ENCODE results near the gene ST7L.

Gene ST7L

GRCh38 chr1:112565800-112566199 is 53.1 kb downstream of the ST7L start:
- H3K27me3 ChIP-seq (ENCODE audit: control insufficient read depth, insufficient read depth, low read length), result no peaks in the 10 kb centered on the region
- no peaks in the 10 kb centered on the region for H3K4me1 ChIP-seq (ENCODE audit: control insufficient read depth, insufficient read depth, low read length)
- no peaks in the 10 kb centered on the region for H3K36me3 ChIP-seq (ENCODE audit: control insufficient read depth, insufficient read depth, low read length)
- H3K9ac ChIP-seq (ENCODE audit: low read depth, low read length), result no peak overlapping the region
- H3K4me3 ChIP-seq (ENCODE audit: low read depth, low read length), result no peak overlapping the region
- H3K9me3 ChIP-seq (ENCODE audit: control insufficient read depth, insufficient read depth, low read length), result no peaks in the 10 kb centered on the region

DNA sequence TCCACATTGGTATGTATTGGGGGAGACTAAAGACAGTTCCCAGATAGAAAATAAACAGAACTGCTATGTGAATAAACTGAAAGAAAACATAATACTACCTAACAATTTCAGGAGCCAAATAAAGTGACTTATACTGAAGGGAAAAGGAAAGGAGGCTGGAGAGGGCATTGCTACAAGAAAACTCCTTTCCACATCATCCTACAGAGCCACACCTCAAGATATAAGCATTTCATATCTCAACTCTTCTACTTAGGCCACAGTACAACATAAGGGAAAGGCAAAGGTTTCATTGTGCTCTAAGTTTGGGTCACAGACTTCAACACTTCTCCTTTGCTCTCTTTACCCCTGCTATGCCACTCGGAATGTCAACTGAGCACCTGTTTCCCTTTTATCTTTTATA is 54.9 kb downstream of the ST7L start:
- H3K4me1 ChIP-seq (ENCODE audit: control insufficient read depth, insufficient read depth, low read length), result no peaks in the 10 kb centered on the region
- H3K9ac ChIP-seq (ENCODE audit: low read depth, low read length), result no peak overlapping the region
- no peaks in the 10 kb centered on the region for H3K36me3 ChIP-seq (ENCODE audit: control insufficient read depth, insufficient read depth, low read length)
- no peak overlapping the region for H3K4me3 ChIP-seq (ENCODE audit: low read depth, low read length)
- no peaks in the 10 kb centered on the region for H3K27me3 ChIP-seq (ENCODE audit: control insufficient read depth, insufficient read depth, low read length)
- H3K9me3 ChIP-seq (ENCODE audit: control insufficient read depth, insufficient read depth, low read length), result no peaks in the 10 kb centered on the region

- H3K4me3 ChIP-seq (ENCODE audit: low read depth, low read length), result no peak overlapping the region
- H3K4me1 ChIP-seq (ENCODE audit: control insufficient read depth, insufficient read depth, low read length), result no peaks in the 10 kb centered on the region
- no peak overlapping the region for H3K9ac ChIP-seq (ENCODE audit: low read depth, low read length)
- no peaks in the 10 kb centered on the region for H3K27me3 ChIP-seq (ENCODE audit: control insufficient read depth, insufficient read depth, low read length)
- no peaks in the 10 kb centered on the region for H3K9me3 ChIP-seq (ENCODE audit: control insufficient read depth, insufficient read depth, low read length)
- no peaks in the 10 kb centered on the region for H3K36me3 ChIP-seq (ENCODE audit: control insufficient read depth, insufficient read depth, low read length)
These were observed 55.6 kb downstream of the ST7L start for GRCh38 chr1:112563341-112563740.

DNA sequence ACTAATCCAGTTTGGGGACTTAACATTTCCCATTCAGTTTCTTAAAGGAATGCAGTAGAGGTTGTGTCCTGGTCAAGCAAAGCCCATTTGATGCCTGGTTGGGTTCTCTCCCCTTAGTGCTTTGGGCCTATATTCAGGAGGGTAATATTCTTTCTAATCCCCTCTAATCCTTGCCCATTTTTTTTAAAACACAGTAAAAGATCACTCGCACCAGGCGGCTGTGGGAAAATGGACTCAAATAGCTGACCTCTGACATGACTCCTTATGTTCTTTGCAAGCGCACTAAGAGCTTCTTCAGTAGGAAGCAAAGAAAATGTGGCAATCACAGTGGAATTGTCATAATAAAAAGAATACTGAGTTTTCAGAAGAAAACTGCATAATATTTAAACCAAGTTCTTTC is 60.3 kb downstream of the ST7L start:
- H3K27me3 ChIP-seq (ENCODE audit: control insufficient read depth, insufficient read depth, low read length), result no peaks in the 10 kb centered on the region

DNA sequence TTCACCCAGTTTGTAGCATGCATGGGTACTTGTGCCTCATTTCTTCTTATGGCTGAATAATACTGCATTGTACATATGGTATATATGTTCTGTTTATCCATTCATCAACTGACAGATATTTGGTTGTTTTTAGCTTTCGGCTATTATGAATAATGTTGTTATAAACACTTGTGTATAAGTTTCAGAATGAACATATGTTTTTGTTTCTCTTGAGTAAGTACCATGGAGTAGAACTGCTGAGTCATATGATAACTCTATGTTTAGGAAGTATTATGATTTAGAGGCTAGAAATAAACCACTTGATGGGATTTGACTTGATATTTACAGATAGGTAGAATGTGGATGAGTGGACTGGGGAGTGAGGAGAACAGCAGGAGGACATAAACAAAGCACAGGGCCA is 61.6 kb downstream of the ST7L start:
- Histone ChIP-seq H3K9me3 (ENCODE audit: control insufficient read depth, insufficient read depth, low read length) (no peaks in the 10 kb centered on the region), H3K27me3 (ENCODE audit: control insufficient read depth, insufficient read depth, low read length) (no peaks in the 10 kb centered on the region), H3K36me3 (ENCODE audit: control insufficient read depth, insufficient read depth, low read length) (no peaks in the 10 kb centered on the region), H3K4me3 (ENCODE audit: low read depth, low read length) (no peak overlapping the region), H3K4me1 (ENCODE audit: control insufficient read depth, insufficient read depth, low read length) (no peaks in the 10 kb centered on the region), H3K9ac (ENCODE audit: low read depth, low read length) (no peak overlapping the region)

More for the DNA sequence above, 60.3 kb downstream of the ST7L start:
- Histone ChIP-seq H3K36me3 (ENCODE audit: control insufficient read depth, insufficient read depth, low read length) (no peaks in the 10 kb centered on the region), H3K9ac (ENCODE audit: low read depth, low read length) (no peak overlapping the region), H3K4me3 (ENCODE audit: low read depth, low read length) (no peak overlapping the region), H3K4me1 (ENCODE audit: control insufficient read depth, insufficient read depth, low read length) (no peaks in the 10 kb centered on the region), H3K9me3 (ENCODE audit: control insufficient read depth, insufficient read depth, low read length) (no peaks in the 10 kb centered on the region)

GRCh38 chr1:112554411-112554810 is 64.5 kb downstream of the ST7L start:
- Histone ChIP-seq H3K9me3 (ENCODE audit: control insufficient read depth, insufficient read depth, low read length) (no peaks in the 10 kb centered on the region), H3K36me3 (ENCODE audit: control insufficient read depth, insufficient read depth, low read length) (no peaks in the 10 kb centered on the region), H3K4me1 (ENCODE audit: control insufficient read depth, insufficient read depth, low read length) (no peaks in the 10 kb centered on the region), H3K27me3 (ENCODE audit: control insufficient read depth, insufficient read depth, low read length) (no peaks in the 10 kb centered on the region), H3K9ac (ENCODE audit: low read depth, low read length) (no peak overlapping the region), H3K4me3 (ENCODE audit: low read depth, low read length) (no peak overlapping the region)

DNA sequence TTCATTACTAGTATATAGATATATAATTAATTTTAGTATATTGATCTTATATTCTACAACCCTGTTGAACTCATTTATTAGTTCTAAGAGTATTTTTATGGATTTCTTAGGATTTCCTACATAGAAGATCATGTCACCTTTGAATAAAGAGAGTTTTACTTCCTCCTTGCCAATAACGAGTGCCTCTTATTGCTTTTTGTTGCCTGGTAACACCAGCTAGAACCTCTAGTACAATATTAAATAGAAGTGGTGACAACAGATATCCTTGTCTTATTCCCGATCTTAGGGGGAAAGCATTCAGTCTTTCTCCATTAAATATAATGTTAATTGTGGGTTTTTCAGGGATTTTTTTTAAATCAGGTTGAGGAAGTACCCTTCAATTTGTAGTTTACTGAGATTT is 69.4 kb downstream of the ST7L start:
- Histone ChIP-seq H3K9ac (ENCODE audit: low read depth, low read length) (no peak overlapping the region), H3K4me3 (ENCODE audit: low read depth, low read length) (no peak overlapping the region), H3K27me3 (ENCODE audit: control insufficient read depth, insufficient read depth, low read length) (no peaks in the 10 kb centered on the region), H3K36me3 (ENCODE audit: control insufficient read depth, insufficient read depth, low read length) (no peaks in the 10 kb centered on the region), H3K9me3 (ENCODE audit: control insufficient read depth, insufficient read depth, low read length) (no peaks in the 10 kb centered on the region), H3K4me1 (ENCODE audit: control insufficient read depth, insufficient read depth, low read length) (no peaks in the 10 kb centered on the region)

DNA sequence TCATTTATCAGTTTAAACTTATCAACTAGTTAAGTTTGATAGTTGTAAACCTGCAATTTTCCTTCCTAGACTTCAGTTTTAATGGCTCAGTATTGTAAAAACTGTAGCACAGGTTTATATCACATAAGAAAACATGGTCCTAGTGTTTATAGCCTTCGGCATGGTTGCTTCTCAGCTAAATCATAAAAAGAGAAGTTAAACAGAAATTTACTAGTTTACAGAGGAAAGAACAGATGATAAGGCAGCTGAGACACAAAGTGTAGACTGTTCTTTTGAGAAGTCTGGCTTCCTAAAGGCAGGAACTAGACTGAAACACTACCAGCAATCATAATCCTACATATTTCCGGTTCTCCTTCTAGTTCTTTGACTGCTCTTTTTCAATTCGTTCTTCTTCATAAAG is 70.4 kb downstream of the ST7L start:
- H3K36me3 ChIP-seq (ENCODE audit: control insufficient read depth, insufficient read depth, low read length), result no peaks in the 10 kb centered on the region
- H3K9ac ChIP-seq (ENCODE audit: low read depth, low read length), result no peak overlapping the region
- no peak overlapping the region for H3K4me3 ChIP-seq (ENCODE audit: low read depth, low read length)
- no peaks in the 10 kb centered on the region for H3K9me3 ChIP-seq (ENCODE audit: control insufficient read depth, insufficient read depth, low read length)
- H3K4me1 ChIP-seq (ENCODE audit: control insufficient read depth, insufficient read depth, low read length), result no peaks in the 10 kb centered on the region
- no peaks in the 10 kb centered on the region for H3K27me3 ChIP-seq (ENCODE audit: control insufficient read depth, insufficient read depth, low read length)

GRCh38 chr1:112546076-112546475 is 72.9 kb downstream of the ST7L start:
- H3K36me3 ChIP-seq (ENCODE audit: control insufficient read depth, insufficient read depth, low read length), result no peaks in the 10 kb centered on the region
- no peaks in the 10 kb centered on the region for H3K9me3 ChIP-seq (ENCODE audit: control insufficient read depth, insufficient read depth, low read length)
- H3K9ac ChIP-seq (ENCODE audit: low read depth, low read length), result no peak overlapping the region
- no peaks in the 10 kb centered on the region for H3K4me1 ChIP-seq (ENCODE audit: control insufficient read depth, insufficient read depth, low read length)
- no peak overlapping the region for H3K4me3 ChIP-seq (ENCODE audit: low read depth, low read length)
- H3K27me3 ChIP-seq (ENCODE audit: control insufficient read depth, insufficient read depth, low read length), result no peaks in the 10 kb centered on the region

DNA sequence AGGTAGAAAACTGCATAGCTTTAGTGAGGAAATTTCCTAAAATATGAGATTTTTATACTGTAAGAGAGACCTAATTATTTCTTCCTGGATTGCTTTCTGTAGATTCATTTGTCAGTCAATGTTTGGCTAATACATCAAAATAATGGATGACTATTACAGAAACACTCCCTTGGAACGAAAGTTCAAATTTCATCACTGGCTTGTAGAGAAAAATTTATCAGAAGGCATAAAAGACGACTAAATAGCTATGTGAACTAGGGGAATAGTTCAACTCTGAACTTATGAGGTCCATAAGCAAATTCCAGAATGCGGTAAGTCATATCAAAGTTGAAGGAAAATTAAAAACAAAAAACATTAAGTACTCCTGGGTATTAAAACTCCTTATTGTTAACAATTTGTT is 74.2 kb downstream of the ST7L start:
- H3K36me3 ChIP-seq (ENCODE audit: control insufficient read depth, insufficient read depth, low read length), result no peaks in the 10 kb centered on the region
- no peak overlapping the region for H3K4me3 ChIP-seq (ENCODE audit: low read depth, low read length)
- no peaks in the 10 kb centered on the region for H3K27me3 ChIP-seq (ENCODE audit: control insufficient read depth, insufficient read depth, low read length)
- H3K4me1 ChIP-seq (ENCODE audit: control insufficient read depth, insufficient read depth, low read length), result no peaks in the 10 kb centered on the region
- H3K9me3 ChIP-seq (ENCODE audit: control insufficient read depth, insufficient read depth, low read length), result no peaks in the 10 kb centered on the region
- H3K9ac ChIP-seq (ENCODE audit: low read depth, low read length), result no peak overlapping the region

GRCh38 chr1:112544011-112544688 is 74.8 kb downstream of the ST7L start:
- no peaks in the 10 kb centered on the region for H3K36me3 ChIP-seq (ENCODE audit: control insufficient read depth, insufficient read depth, low read length)
- no peaks in the 10 kb centered on the region for H3K9me3 ChIP-seq (ENCODE audit: control insufficient read depth, insufficient read depth, low read length)
- no peak overlapping the region for H3K4me3 ChIP-seq (ENCODE audit: low read depth, low read length)
- H3K27me3 ChIP-seq (ENCODE audit: control insufficient read depth, insufficient read depth, low read length), result no peaks in the 10 kb centered on the region
- no peak overlapping the region for H3K9ac ChIP-seq (ENCODE audit: low read depth, low read length)
- no peaks in the 10 kb centered on the region for H3K4me1 ChIP-seq (ENCODE audit: control insufficient read depth, insufficient read depth, low read length)

- Histone ChIP-seq H3K4me1 (ENCODE audit: control insufficient read depth, insufficient read depth, low read length) (no peaks in the 10 kb centered on the region), H3K9me3 (ENCODE audit: control insufficient read depth, insufficient read depth, low read length) (no peaks in the 10 kb centered on the region), H3K27me3 (ENCODE audit: control insufficient read depth, insufficient read depth, low read length) (no peaks in the 10 kb centered on the region), H3K9ac (ENCODE audit: low read depth, low read length) (no peak overlapping the region), H3K4me3 (ENCODE audit: low read depth, low read length) (no peak overlapping the region), H3K36me3 (ENCODE audit: control insufficient read depth, insufficient read depth, low read length) (no peaks in the 10 kb centered on the region)
These were observed 76.6 kb downstream of the ST7L start for GRCh38 chr1:112542206-112542973.

Data from iPS-15b (cell line).